Psoas muscle (tissue), 8 donors: Measurements from ENCODE around the gene YAP1. TPM values are rescaled to one million over a fixed set of nuclear protein-coding genes. Genes with fewer than 3 reads are reported as not detected.

Experiments
- ATAC-seq, 4 donors: fragments of 200-7000 bp; cut with Tn5 transposase; one replicate each; pipeline ENCODE4 v1.9.1; 2020; ENCODE audit warnings: moderate library complexity in 3 of 4, mild to moderate bottlenecking in 2 of 4
- DNase-seq, 2 donors: peaks; one replicate each; pipeline ENCODE4 v3.0.0-alpha.2; 2020
- H3K27ac ChIP-seq: fragments of 200-600 bp; one replicate; pipeline ENCODE4 v1.8.0; 2022
- H3K27me3 ChIP-seq, 3 donors: fragments of 200-600 bp in 1 of 3; one replicate each; pipeline versions ENCODE4 v1.6.1 to v1.8.0; 2013 to 2022; ENCODE audit warnings: low read length in 2 of 3, mild to moderate bottlenecking in 2 of 3, moderate library complexity in 1 of 3; ENCODE audit not compliant: insufficient read depth in 3 of 3
- H3K36me3 ChIP-seq, 2 donors: fragments of 200-600 bp in 1 of 2; one replicate each; pipeline versions ENCODE4 v1.6.1 to v1.8.0; 2013 to 2022; ENCODE audit warnings: low read depth in 1 of 2, mild to moderate bottlenecking in 1 of 2, moderate library complexity in 1 of 2; ENCODE audit not compliant: insufficient read depth in 1 of 2
- H3K4me1 ChIP-seq: fragments of 200-600 bp; one replicate; pipeline ENCODE4 v1.8.0; 2022
- H3K4me3 ChIP-seq: fragments of 200-600 bp; one replicate; pipeline ENCODE4 v1.8.0; 2022; ENCODE audit warnings: mild to moderate bottlenecking
- H3K9me3 ChIP-seq: fragments of 200-600 bp; one replicate; pipeline ENCODE4 v1.8.0; 2022
- CTCF ChIP-seq: fragments of 200-600 bp; IDR thresholded peaks from one replicate; pipeline ENCODE4 v1.8.0; 2022; ENCODE audit warnings: antibody characterized with exemption
- WGBS, 3 donors: extraction: QIAGEN DNeasy Blood & Tissue Kit; methylation state at CpG; one replicate each; pipeline versions ENCODE4 v1.1.6 to v1.1.7; 2013; 5-methylcytosine and 5-hydroxymethylcytosine counted together
- intact Hi-C, 2 donors: fragments of 100-400 bp; cut with DNase I; formaldehyde crosslinking; loops; one replicate each; pipeline versions ENCODE4 v1.11.0 to v1.14.2; 2022
- polyA plus RNA-seq, 3 donors: library from polyadenylated mRNA; stranded (reverse); fragments of 200-250 nt; gene quantifications; one replicate each; pipeline ENCODE4 v1.2.3, GENCODE V29; 2013
- total RNA-seq, 4 donors: library from RNA; stranded (reverse); fragmentation: NEBNext Ultra II Directional in 2 of 4; extraction: Animal tissue kit (Norgen Biotek cat#: 25700) in 2 of 4; gene quantifications; one replicate each; pipeline versions ENCODE4 v1.2.1 to v1.2.4, GENCODE V29; 2021 to 2023
- donor health status: healthy with polysubstance abuse.
- donor health status: DM: no; HTN: no; CAD: no; lungs with moderate emphysema.
- donor health status: Bipolar disorder and iron deficiency.
- donor health status: healthy.
- donor health status: DM: yes; HTN: yes; CAD: no.
- donor health status: DM: no; HTN: no; CAD: no.
- donor health status: DM: no; HTN: no; CAD: no.
- donor health status: DM: yes; HTN: yes; CAD: no.

Gene YAP1
- total and polyA plus RNA-seq, 7 donors = 11.5 to 124 (median 42.3) TPM

DNA sequence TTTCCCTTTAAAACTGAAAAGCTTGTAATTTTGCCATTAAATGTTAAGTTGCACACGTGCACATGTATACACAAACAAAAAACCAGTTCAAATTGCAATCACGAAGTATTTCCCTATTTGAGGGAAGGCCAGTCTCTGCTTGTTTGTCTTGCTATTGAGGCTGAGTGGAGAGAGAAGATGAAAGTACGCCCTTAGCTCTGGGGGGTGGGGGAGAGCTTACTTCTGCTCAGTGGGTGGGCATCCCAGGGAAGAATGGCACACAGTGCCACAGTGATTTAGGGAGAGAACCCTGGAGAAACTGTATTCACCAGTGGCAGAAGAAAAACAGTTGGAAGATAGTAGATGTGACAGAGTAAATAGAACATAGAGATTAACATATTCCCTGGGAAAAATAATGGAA is 8.7 kb downstream of the YAP1 start:
- Histone ChIP-seq H3K4me1 (peaks cover 66% of the 10 kb centered on the region), H3K36me3 (no peaks in the 10 kb centered on the region), H3K27ac (peak overlapping the region; percentile 61), H3K27me3 (no peaks in the 10 kb centered on the region), H3K9me3 (peaks cover 4% of the 10 kb centered on the region), H3K4me3 (no peak overlapping the region)
- TF ChIP-seq CTCF = no peak
- WGBS, 3 donors = 56 to 78% (median 58%) methylated on average over 3 of the region's 3 CpGs
- no peak for ATAC-seq
- no peak for DNase-seq
- intact Hi-C loops = no loop called here

DNA sequence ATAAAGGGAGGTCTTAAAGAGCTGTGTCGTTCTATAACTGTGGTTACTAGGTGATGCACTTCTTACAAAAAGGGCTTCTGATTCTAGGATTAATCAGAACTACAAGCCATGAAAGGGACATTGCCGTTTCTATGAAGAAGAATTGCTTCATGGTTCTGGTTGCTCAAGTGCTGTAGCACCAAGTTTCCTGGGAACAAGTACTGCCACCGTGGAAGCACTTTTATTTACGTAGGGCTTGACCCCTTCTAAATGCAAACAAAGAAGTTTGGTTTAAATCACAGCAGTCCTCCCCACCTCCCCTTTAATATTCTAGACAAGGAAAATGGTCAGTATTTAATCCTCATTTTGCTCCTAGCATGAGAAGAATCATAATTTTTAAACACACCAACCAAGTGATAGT is 9.8 kb downstream of the YAP1 start:
- Histone ChIP-seq H3K36me3 (no peaks in the 10 kb centered on the region), H3K4me3 (peak overlapping the region; percentile 36), H3K27me3 (no peaks in the 10 kb centered on the region), H3K9me3 (peaks cover 4% of the 10 kb centered on the region), H3K4me1 (peaks cover 64% of the 10 kb centered on the region), H3K27ac (peak overlapping the region; percentile 61)
- ATAC-seq (peak; percentile 47 to 81 (median 75)), DNase-seq (no peak)
- 31 to 50% (median 35%) methylated on average over 4 of the region's 4 CpGs for WGBS, 3 donors
- TF ChIP-seq CTCF = no peak
- intact Hi-C loops = no loop called here

DNA sequence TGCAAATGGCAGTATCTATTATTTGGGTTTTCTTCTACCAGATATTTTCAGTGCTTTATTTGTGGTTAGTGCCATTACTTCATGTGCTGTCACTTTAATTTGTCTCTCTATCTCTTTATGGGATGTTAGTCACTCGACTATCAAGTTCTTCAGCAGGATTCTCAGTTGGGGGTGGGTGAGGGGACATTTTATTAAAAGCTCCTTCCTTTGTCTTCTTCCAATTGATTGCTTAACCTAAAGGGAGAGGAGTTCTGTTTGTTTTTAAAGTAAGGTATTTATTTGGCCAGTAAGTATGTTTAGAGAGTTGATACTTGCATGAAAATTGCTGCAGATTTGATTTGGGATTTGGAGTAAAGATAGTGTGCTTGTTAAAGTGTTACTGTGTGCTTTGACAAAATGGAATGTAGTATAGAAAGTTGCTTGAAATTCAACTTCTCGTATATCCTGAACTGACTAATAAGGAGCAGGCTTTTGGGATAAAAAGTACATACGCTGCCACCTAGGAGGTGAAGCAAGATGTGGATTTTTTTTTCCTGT is 10.3 kb downstream of the YAP1 start:
- Histone ChIP-seq H3K27me3 (no peaks in the 10 kb centered on the region), H3K4me1 (peaks cover 61% of the 10 kb centered on the region), H3K27ac (peak overlapping the region; percentile 61), H3K9me3 (peaks cover 4% of the 10 kb centered on the region), H3K36me3 (no peaks in the 10 kb centered on the region), H3K4me3 (peak overlapping the region; percentile 36)
- ATAC-seq (peak; percentile 65 to 87 (median 78)), DNase-seq (no peak)
- intact Hi-C loops = no loop called here
- no peak for TF ChIP-seq CTCF
- 60 to 66% (median 61%) methylated on average over 3 of the region's 3 CpGs for whole genome bisulfite sequencing, 3 donors

DNA sequence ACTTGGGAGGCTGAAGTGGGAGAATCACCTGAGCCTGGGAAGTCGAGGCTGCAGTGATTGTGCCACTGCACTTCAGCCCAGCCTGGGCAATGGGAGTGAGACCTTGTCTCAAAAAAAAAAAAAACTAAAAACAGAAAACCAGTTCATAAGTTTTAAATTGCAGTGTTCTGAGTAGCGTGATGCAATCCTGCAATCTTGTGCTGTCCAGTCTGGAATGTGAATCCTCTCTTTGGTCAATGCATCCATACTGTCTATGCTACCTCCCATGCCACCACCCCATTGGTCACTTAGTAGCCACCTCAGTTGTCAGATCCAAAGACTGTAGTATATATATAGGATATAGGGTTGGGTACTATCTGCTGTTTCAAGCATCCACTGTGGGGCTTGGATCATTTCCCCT is 11.1 kb downstream of the YAP1 start:
- H3K27ac ChIP-seq = no peak overlapping the region
- H3K4me1 ChIP-seq = peaks cover 65% of the 10 kb centered on the region
- no peak overlapping the region for H3K4me3 ChIP-seq
- no peak for TF ChIP-seq CTCF
- intact Hi-C loops = no loop called here
- DNase-seq = no peak
- WGBS, 3 donors = 92 to 98% (median 93%) methylated on average over 2 of the region's 2 CpGs
- peak in 1 of 4 donors; percentile 26 for ATAC-seq
- no peaks in the 10 kb centered on the region for H3K36me3 ChIP-seq
- H3K27me3 ChIP-seq = no peaks in the 10 kb centered on the region
- peaks cover 4% of the 10 kb centered on the region for H3K9me3 ChIP-seq

- intact Hi-C loops = no loop called here
- no peaks in the 10 kb centered on the region for H3K9me3 ChIP-seq
- peaks cover 26% of the 10 kb centered on the region for H3K4me1 ChIP-seq
- TF ChIP-seq CTCF = no peak
- no peak overlapping the region for H3K4me3 ChIP-seq
- no peak overlapping the region for H3K27ac ChIP-seq
- WGBS, 3 donors = 96 to 99% (median 96%) methylated on average over 3 of the region's 3 CpGs
- ATAC-seq (no peak), DNase-seq (no peak)
- no peaks in the 10 kb centered on the region for H3K36me3 ChIP-seq
- no peaks in the 10 kb centered on the region for H3K27me3 ChIP-seq
Observed at GRCh38 chr11:102134597-102134996, 24.4 kb downstream of the YAP1 start.
